ENCODE data around the gene ELF2. TPM values are rescaled to one million over a fixed set of nuclear protein-coding genes. Genes with fewer than 3 reads are reported as not detected.

The ELF2 gene
- total and polyA plus RNA-seq, 2 donors (not counting 1 experiment from before 2014, with no cell fraction given), result 25.1 to 97.5 TPM

DNA sequence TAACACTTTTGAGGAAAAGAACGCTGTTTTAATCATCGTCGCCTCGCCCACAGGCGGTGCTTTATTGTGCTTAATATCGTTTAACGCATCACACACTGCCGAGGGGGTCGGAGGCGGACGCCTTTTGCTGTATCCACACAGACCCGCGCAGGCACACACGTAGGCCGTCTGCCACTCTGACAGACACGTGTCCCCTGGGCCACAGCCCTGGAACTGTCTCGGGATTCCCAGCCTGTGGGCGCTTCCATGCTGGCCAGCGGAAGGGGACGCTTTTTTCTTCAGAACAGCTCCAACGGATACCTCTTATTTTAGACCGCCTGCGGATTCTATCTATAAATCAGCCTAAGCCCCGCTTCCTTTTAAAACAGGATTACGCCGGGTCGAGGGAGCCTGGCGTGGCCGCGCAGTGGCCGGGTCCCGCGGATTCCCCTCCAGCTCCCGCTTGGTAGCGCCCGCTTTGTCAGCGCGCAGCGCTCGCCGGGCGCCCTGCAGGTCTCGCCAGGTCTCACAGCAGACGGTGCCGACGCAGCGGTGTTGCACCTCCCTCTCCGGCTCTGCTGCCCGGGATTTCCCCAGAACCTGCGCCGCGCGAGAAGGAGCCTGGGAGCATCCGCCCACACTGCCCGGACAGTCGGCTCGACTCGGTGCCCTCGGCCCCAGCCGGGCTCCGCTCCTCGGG, 161.6 kb downstream of the ELF2 start, which contains the start of gene NOCT:
TSS of gene NOCT (plus strand) at position 513 of the 679 bp plus-strand sequence. CDS start 201 bp downstream, outside the sequence.
- Histone ChIP-seq H3K36me3 (replicated peaks in 1 of 2; ENCODE audit: control extremely low read depth in 1 of 2, control insufficient read depth in 1 of 2, extremely low read depth in 1 of 2, insufficient read depth in 2 of 2, low read length in 1 of 2) (peaks cover 0 to 2% of the 10 kb centered on the region in 2 experiments), H3K4me2 (replicated peaks; ENCODE audit: low read depth, low read length, poor library complexity, severe bottlenecking) (peak within 1 kb of the TSS; percentile 79), H3K4me1 (ENCODE audit: control insufficient read depth in 2 of 2, insufficient read depth in 2 of 2, low read length in 2 of 2) (peaks cover 14 to 18% of the 10 kb centered on the region in 2 donors), H3K9me3 (ENCODE audit: control extremely low read depth in 1 of 3, control insufficient read depth in 2 of 3, insufficient read depth in 1 of 3, low read length in 2 of 3) (no peaks in the 10 kb centered on the region), H3K27me3 (replicated peaks in 1 of 4; ENCODE audit: control extremely low read depth in 1 of 4, control insufficient read depth in 3 of 4, insufficient read depth in 4 of 4, low read length in 3 of 4) (no peaks in the 10 kb centered on the region), H3K4me3 (ENCODE audit: control extremely low read depth in 1 of 5, extremely low read depth in 1 of 5, insufficient read depth in 1 of 5, low read depth in 2 of 5, low read length in 4 of 5) (peak within 1 kb of the TSS; percentile 56 to 86 (median 78)), H2AFZ (ENCODE audit: insufficient read depth, low read depth, low read length, poor library complexity, severe bottlenecking) (peak within 1 kb of the TSS; percentile 75), H3K27ac (ENCODE audit: low read length in 2 of 2) (peak within 1 kb of the TSS; percentile 88 to 98), H3K9ac (ENCODE audit: low read length) (peak within 1 kb of the TSS; percentile 87), H4K20me1 (ENCODE audit: control insufficient read depth, insufficient read depth, low read length, poor library complexity, severe bottlenecking) (no peaks in the 10 kb centered on the region), H3K79me2 (ENCODE audit: control insufficient read depth, insufficient read depth, low read length) (peaks cover 25% of the 10 kb centered on the region)
- intact Hi-C loops (cut with micrococcal nuclease), result loop anchor here (1.0 to 5.0 kb wide), 8 partner anchors 15 to 1507 kb away; partner anchors contain the start of genes ELMOD2, NAA15 and SETD7
- peak; percentile 97 for DNase-seq
- TF ChIP-seq, protein P1, sequence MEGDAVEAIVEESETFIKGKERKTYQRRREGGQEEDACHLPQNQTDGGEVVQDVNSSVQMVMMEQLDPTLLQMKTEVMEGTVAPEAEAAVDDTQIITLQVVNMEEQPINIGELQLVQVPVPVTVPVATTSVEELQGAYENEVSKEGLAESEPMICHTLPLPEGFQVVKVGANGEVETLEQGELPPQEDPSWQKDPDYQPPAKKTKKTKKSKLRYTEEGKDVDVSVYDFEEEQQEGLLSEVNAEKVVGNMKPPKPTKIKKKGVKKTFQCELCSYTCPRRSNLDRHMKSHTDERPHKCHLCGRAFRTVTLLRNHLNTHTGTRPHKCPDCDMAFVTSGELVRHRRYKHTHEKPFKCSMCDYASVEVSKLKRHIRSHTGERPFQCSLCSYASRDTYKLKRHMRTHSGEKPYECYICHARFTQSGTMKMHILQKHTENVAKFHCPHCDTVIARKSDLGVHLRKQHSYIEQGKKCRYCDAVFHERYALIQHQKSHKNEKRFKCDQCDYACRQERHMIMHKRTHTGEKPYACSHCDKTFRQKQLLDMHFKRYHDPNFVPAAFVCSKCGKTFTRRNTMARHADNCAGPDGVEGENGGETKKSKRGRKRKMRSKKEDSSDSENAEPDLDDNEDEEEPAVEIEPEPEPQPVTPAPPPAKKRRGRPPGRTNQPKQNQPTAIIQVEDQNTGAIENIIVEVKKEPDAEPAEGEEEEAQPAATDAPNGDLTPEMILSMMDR (IDR thresholded peaks at IDR 0.05), result no peak
- TF ChIP-seq EZH2 (IDR thresholded peaks at IDR 0.05; ENCODE audit: borderline replicate concordance, insufficient read depth, low read depth, low read length, poor library complexity, severe bottlenecking), result no peak
- Mint-ChIP-seq H3K4me3 (peak within 1 kb of the TSS; percentile 92), H3K27ac (peak within 1 kb of the TSS; percentile 98), H3K4me1 (peaks cover 28% of the 10 kb centered on the region), H3K27me3 (no peaks in the 10 kb centered on the region), H3K9me3 (ENCODE audit: insufficient read depth) (no peaks in the 10 kb centered on the region)
- WGBS (ENCODE audit: insufficient coverage), result under 1% methylated on average over 62 of the region's 62 CpGs
- ATAC-seq (ENCODE audit: low read depth), result peak; percentile 92
- CTCF ChIA-PET, result interaction anchor here (0.8 to 2.4 kb wide), 4 partner anchors 13 to 63 kb away, joined by 4 to 13 read pairs (median 6); no protein-coding TSS in a partner anchor
- POLR2A ChIA-PET, result interaction anchor here (0.7 to 1.4 kb wide), 4 partner anchors 38 to 545 kb away, joined by 3 to 4 read pairs (median 4); no protein-coding TSS in a partner anchor
